ENCODE measurements around the gene TSHZ2.

- TF ChIP-seq CTCF (IDR thresholded peaks at IDR 0.05 in 4 of 5, conservative IDR thresholded peaks at IDR 0.05 in 1 of 5) (no peak), POLR2A (IDR thresholded peaks at IDR 0.05) (no peak)
These were observed 62.7 kb downstream of the TSHZ2 start for GRCh38 chr20:53034899-53035298.
